ENCODE results near the gene FALEC.

Gene FALEC

DNA sequence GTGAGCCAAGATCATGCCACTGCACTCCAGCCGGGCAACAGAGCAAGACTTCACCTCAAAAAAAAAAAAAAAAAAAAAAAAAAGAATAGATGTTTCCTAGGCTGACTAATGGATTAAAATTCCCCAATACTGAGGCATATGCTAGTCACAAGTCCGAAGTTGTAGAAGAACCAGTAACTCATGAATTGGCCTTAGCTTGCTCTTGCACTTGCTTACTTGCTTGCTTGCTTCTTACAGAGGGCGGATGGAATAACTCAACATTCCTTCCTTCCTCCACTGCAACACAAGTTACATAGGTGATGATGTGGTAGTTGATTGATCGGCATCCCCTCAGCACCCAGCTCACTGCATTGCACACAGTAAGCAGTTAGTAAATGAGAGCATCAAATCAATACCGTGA, 31.1 kb upstream of the FALEC start:
- no peaks in the 10 kb centered on the region for H3K36me3 ChIP-seq (ENCODE audit: insufficient read depth, low read length)
- H3K4me1 ChIP-seq (ENCODE audit: control insufficient read depth, insufficient read depth, low read length, unreplicated experiment) = peaks cover 12% of the 10 kb centered on the region
- no peak overlapping the region for H2AFZ ChIP-seq (ENCODE audit: low read length, unreplicated experiment)
- no peak overlapping the region for H3K4me3 ChIP-seq (ENCODE audit: low read depth, low read length)
- H3K27ac ChIP-seq (ENCODE audit: low read depth, low read length) = no peak overlapping the region
- no peaks in the 10 kb centered on the region for H3K27me3 ChIP-seq (ENCODE audit: insufficient read depth, low read length)
- H3K79me2 ChIP-seq (ENCODE audit: control insufficient read depth, insufficient read depth, low read length, unreplicated experiment) = peaks cover 10% of the 10 kb centered on the region

DNA sequence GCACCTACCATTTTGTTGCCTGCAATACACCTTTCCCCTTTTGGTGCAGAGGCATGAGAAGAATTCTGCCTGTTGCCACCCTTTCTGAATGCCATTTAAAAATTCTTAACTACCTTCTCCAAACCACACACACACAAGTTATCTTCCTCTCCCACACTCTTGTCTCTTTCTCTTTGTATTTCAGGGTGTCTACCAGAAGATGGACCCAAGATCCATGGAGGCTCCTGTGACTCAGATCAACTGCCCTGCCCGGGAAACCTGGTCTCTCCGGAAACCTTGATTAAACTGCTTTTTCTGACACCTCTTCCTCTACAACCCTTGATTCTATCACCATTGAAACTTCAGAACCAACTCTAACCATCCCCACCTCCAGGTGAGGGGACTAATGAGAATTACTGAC, 30.7 kb upstream of the FALEC start:
- Histone ChIP-seq H3K4me1 (ENCODE audit: control insufficient read depth, insufficient read depth, low read length, unreplicated experiment) (peaks cover 12% of the 10 kb centered on the region), H3K36me3 (ENCODE audit: insufficient read depth, low read length) (no peaks in the 10 kb centered on the region), H3K4me3 (ENCODE audit: low read depth, low read length) (no peak overlapping the region), H3K27me3 (ENCODE audit: insufficient read depth, low read length) (no peaks in the 10 kb centered on the region), H3K27ac (ENCODE audit: low read depth, low read length) (peak overlapping the region; percentile 29; the same call in 1 of the 2 replicates), H3K79me2 (ENCODE audit: control insufficient read depth, insufficient read depth, low read length, unreplicated experiment) (peaks cover 10% of the 10 kb centered on the region), H2AFZ (ENCODE audit: low read length, unreplicated experiment) (peak overlapping the region; percentile 85)

DNA sequence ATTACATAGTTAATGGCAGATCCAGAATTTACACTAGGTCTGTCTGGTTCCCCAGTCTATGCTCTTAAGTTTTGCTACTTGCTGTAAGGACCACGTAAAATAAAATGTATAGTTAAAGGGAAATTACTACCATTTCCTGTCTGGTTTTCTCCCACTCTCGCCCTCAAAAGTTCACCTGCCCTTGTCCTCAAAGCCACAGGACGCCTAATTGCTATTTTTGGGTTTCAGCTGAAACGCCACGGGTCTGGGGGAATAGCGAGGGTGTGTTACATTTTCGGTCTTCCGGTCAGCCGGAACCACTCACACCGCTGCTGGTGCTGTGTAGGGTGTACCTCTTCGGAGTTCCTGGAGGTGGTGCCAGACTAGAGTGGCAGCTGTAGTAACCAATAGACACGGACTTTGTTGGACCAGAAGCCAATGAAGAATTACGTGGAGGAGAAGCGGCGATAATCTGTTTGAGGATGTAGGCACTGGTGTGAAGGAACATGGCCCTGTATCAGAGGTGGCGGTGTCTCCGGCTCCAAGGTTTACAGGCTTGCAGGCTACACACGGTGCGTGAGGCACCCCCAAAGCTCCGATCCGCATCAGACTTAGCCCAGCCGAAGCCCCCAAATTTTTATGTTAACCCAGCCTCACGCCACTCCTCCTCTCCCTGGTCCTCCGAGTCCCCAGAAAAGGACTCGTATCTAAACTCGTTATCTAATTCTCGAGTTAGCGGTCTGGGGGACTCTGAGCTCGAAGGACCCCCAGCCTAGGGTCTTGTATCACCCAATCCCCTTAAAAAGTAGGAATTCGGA, 28.4 kb upstream of the FALEC start, which contains the start of gene TARS2:
TSS of gene TARS2 (plus strand) at position 454 of the 797 bp plus-strand sequence. CDS start at position 486, 32 bp downstream.
- Histone ChIP-seq H2AFZ (ENCODE audit: low read length, unreplicated experiment) (peak within 1 kb of the TSS; percentile 79), H3K4me1 (ENCODE audit: control insufficient read depth, insufficient read depth, low read length, unreplicated experiment) (peaks cover 12% of the 10 kb centered on the region), H3K79me2 (ENCODE audit: control insufficient read depth, insufficient read depth, low read length, unreplicated experiment) (peaks cover 10% of the 10 kb centered on the region), H3K4me3 (ENCODE audit: low read depth, low read length) (peak within 1 kb of the TSS; percentile 93), H3K27me3 (ENCODE audit: insufficient read depth, low read length) (no peaks in the 10 kb centered on the region), H3K36me3 (ENCODE audit: insufficient read depth, low read length) (no peaks in the 10 kb centered on the region), H3K27ac (ENCODE audit: low read depth, low read length) (no peak within 1 kb of the TSS)

DNA sequence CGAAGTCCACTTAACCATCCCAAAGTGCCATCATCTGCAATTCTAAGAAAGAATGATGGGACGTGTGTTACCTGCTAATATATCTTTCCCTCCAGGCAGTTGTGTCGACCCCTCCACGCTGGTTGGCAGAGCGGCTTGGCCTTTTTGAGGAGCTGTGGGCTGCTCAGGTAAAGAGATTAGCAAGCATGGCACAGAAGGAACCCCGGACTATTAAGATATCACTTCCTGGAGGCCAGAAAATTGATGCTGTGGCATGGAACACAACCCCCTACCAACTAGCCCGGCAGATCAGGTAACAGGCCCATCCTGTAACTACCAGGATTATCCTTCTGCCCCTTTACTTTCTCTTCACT, 27.8 kb upstream of the FALEC start:
- Histone ChIP-seq H3K36me3 (ENCODE audit: insufficient read depth, low read length) (no peaks in the 10 kb centered on the region), H3K79me2 (ENCODE audit: control insufficient read depth, insufficient read depth, low read length, unreplicated experiment) (peaks cover 10% of the 10 kb centered on the region), H3K4me1 (ENCODE audit: control insufficient read depth, insufficient read depth, low read length, unreplicated experiment) (peaks cover 12% of the 10 kb centered on the region), H3K27me3 (ENCODE audit: insufficient read depth, low read length) (no peaks in the 10 kb centered on the region), H3K27ac (ENCODE audit: low read depth, low read length) (no peak overlapping the region), H2AFZ (ENCODE audit: low read length, unreplicated experiment) (peak overlapping the region; percentile 71), H3K4me3 (ENCODE audit: low read depth, low read length) (peak overlapping the region; percentile 93)

DNA sequence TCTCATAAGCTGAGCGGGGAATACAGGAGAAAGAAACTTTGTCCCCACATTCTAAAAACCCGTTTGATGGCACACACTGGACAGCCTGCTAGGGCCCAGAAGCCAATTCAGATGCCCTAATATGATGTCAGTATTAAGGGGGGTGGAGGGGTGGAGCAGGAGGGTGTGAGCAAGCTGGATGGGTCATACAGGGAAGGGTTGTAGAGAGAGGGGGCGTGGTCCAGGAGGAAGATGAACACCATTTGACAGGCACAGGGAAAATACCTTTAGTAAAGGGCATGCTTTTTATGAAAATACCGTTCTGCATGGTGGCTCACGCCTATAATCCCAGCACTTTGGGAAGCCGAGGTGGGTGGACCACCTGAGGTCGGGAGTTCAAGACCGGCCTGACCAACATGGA, 22.4 kb upstream of the FALEC start:
- peaks cover 2% of the 10 kb centered on the region for H3K79me2 ChIP-seq (ENCODE audit: control insufficient read depth, insufficient read depth, low read length, unreplicated experiment)
- peaks cover 1% of the 10 kb centered on the region for H3K4me1 ChIP-seq (ENCODE audit: control insufficient read depth, insufficient read depth, low read length, unreplicated experiment)
- H3K27ac ChIP-seq (ENCODE audit: low read depth, low read length) = no peak overlapping the region
- no peak overlapping the region for H2AFZ ChIP-seq (ENCODE audit: low read length, unreplicated experiment)
- peaks cover 2% of the 10 kb centered on the region; the same call in 1 of the 2 replicates for H3K36me3 ChIP-seq (ENCODE audit: insufficient read depth, low read length)
- no peak overlapping the region for H3K4me3 ChIP-seq (ENCODE audit: low read depth, low read length)
- H3K27me3 ChIP-seq (ENCODE audit: insufficient read depth, low read length) = no peaks in the 10 kb centered on the region

DNA sequence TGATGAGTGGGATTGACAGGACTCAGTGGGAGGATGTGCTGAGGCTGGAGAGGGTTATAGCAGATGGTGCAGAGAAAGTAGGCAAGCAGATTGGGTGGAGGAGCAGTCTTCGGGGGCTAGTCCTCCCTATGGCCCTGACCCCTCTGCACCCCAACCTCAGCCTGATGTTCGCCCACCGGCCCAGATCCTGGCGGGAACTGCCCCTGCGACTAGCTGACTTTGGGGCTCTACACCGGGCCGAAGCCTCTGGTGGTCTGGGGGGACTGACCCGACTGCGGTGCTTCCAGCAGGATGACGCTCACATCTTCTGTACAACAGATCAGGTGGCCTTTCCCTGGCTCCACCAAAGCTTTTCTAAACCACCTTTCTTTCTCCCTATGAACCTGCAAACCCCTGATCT, 17.2 kb upstream of the FALEC start:
- H3K4me1 ChIP-seq (ENCODE audit: control insufficient read depth, insufficient read depth, low read length, unreplicated experiment) = no peaks in the 10 kb centered on the region
- no peaks in the 10 kb centered on the region for H3K27me3 ChIP-seq (ENCODE audit: insufficient read depth, low read length)
- H3K4me3 ChIP-seq (ENCODE audit: low read depth, low read length) = no peak overlapping the region
- no peak overlapping the region for H2AFZ ChIP-seq (ENCODE audit: low read length, unreplicated experiment)
- no peaks in the 10 kb centered on the region for H3K79me2 ChIP-seq (ENCODE audit: control insufficient read depth, insufficient read depth, low read length, unreplicated experiment)
- H3K27ac ChIP-seq (ENCODE audit: low read depth, low read length) = no peak overlapping the region
- peaks cover 2% of the 10 kb centered on the region; the same call in 1 of the 2 replicates for H3K36me3 ChIP-seq (ENCODE audit: insufficient read depth, low read length)

DNA sequence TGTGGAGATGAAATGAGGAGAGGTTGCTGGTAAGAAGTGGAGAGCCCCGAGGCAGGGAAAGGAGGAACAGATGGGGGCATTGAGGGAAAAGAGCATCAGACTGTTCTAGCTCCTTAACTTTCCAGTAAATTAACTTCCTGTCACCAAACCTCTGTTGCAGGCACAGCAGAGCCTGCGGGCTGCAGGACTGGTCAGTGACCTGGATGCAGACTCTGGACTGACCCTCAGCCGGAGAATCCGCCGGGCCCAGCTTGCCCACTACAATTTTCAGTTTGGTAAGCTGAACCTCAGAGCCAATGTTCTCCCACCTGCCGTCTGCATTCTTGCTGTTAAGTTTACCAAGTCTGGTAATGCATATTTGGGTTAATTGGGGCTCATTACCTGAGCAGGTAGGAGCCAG, 10.1 kb upstream of the FALEC start:
- Histone ChIP-seq H3K36me3 (ENCODE audit: insufficient read depth, low read length) (no peaks in the 10 kb centered on the region), H3K4me3 (ENCODE audit: low read depth, low read length) (no peak overlapping the region)

DNA sequence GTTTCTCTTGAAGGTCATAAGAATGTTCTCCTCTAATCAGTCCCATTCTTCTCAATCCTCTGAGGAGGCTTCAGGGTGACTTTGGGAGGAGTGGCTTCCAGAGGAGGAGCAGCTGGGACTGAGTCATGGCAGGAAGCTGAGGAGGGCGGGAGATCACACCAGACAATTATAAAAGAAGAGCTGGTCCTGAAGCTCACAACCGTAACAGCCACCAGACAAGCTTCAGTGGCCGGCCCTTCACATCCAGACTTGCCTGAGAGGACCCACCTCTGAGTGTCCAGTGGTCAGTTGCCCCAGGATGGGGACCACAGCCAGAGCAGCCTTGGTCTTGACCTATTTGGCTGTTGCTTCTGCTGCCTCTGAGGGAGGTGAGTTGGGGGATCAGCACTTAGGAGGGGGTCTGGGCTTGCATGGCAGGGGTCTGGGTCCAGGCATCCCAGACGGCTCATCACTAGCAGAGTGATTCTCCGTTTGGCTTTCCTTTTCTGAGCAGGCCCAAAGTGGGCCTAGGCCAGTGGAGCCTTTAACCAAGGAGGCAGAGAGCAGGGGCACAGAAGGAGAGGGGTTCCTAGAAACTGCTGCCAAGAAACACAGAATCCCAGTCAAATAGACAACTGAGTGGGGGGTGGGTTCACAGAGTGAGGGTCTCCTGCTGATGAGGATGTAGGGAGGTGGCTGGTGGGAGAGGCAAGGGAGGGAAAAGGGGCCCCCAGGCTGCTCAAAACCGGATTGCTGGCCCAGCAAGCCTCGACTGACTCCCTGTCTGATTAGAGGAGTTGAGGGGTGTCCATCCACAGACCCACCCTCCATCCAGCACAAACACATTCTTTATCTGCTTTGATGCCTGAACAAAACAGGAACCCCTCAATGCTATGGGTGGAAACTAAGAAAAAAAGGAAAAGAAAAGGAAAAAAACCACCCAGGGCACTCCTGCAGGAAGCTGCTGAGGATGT, 7.4 kb upstream of the FALEC start, which contains the start of gene ECM1:
TSS of gene ECM1 (plus strand) at position 198 of the 953 bp plus-strand sequence. CDS start at position 299, 101 bp downstream.
- H3K27me3 ChIP-seq (ENCODE audit: insufficient read depth, low read length) = no peaks in the 10 kb centered on the region
- peaks cover 7% of the 10 kb centered on the region for H3K79me2 ChIP-seq (ENCODE audit: control insufficient read depth, insufficient read depth, low read length, unreplicated experiment)
- H2AFZ ChIP-seq (ENCODE audit: low read length, unreplicated experiment) = no peak within 1 kb of the TSS
- peaks cover 21% of the 10 kb centered on the region for H3K4me1 ChIP-seq (ENCODE audit: control insufficient read depth, insufficient read depth, low read length, unreplicated experiment)
- no peaks in the 10 kb centered on the region for H3K36me3 ChIP-seq (ENCODE audit: insufficient read depth, low read length)
- H3K4me3 ChIP-seq (ENCODE audit: low read depth, low read length) = peak within 1 kb of the TSS; percentile 76
- peak within 1 kb of the TSS; percentile 56 for H3K27ac ChIP-seq (ENCODE audit: low read depth, low read length)

More for the DNA sequence above, 10.1 kb upstream of the FALEC start:
- H2AFZ ChIP-seq (ENCODE audit: low read length, unreplicated experiment) = no peak overlapping the region
- peaks cover 17% of the 10 kb centered on the region for H3K4me1 ChIP-seq (ENCODE audit: control insufficient read depth, insufficient read depth, low read length, unreplicated experiment)
- H3K27me3 ChIP-seq (ENCODE audit: insufficient read depth, low read length) = no peaks in the 10 kb centered on the region
- no peak overlapping the region for H3K27ac ChIP-seq (ENCODE audit: low read depth, low read length)
- H3K79me2 ChIP-seq (ENCODE audit: control insufficient read depth, insufficient read depth, low read length, unreplicated experiment) = peaks cover 7% of the 10 kb centered on the region

DNA sequence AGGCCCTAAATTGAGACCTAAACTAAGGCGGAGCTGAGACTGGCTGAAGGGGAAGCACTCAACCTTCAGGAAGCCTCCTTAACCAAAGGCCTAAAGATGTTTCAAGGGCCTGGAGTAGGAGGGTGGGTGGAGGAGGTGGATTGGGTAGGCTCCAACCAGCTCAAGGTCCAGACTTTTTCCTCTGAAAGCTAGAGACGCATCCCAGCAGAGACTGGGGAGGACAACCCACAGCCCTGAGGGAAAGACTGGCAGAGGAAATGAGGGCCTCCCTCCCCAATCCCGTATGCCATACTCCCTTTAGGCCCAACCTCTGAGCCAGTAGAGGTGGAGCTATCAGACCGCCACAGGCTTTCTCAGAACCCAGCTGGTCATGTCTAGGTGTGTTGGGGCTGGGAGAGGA, 6.6 kb upstream of the FALEC start:
- Histone ChIP-seq H2AFZ (ENCODE audit: low read length, unreplicated experiment) (no peak overlapping the region), H3K4me1 (ENCODE audit: control insufficient read depth, insufficient read depth, low read length, unreplicated experiment) (peaks cover 26% of the 10 kb centered on the region), H3K36me3 (ENCODE audit: insufficient read depth, low read length) (no peaks in the 10 kb centered on the region; the same call in 1 of the 2 replicates), H3K27me3 (ENCODE audit: insufficient read depth, low read length) (no peaks in the 10 kb centered on the region), H3K4me3 (ENCODE audit: low read depth, low read length) (peak overlapping the region; percentile 76), H3K27ac (ENCODE audit: low read depth, low read length) (no peak overlapping the region), H3K79me2 (ENCODE audit: control insufficient read depth, insufficient read depth, low read length, unreplicated experiment) (peaks cover 7% of the 10 kb centered on the region)

DNA sequence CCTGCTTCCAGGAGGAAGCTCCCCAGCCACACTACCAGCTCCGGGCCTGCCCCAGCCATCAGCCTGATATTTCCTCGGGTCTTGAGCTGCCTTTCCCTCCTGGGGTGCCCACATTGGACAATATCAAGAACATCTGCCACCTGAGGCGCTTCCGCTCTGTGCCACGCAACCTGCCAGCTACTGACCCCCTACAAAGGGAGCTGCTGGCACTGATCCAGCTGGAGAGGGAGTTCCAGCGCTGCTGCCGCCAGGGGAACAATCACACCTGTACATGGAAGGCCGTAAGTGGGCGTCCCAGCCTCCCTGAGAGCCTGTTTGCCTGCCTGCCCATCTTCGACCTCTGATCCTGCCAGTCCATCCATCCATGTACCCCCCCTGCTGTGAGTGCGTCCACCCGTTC, 4.0 kb upstream of the FALEC start:
- Histone ChIP-seq H2AFZ (ENCODE audit: low read length, unreplicated experiment) (no peak overlapping the region), H3K79me2 (ENCODE audit: control insufficient read depth, insufficient read depth, low read length, unreplicated experiment) (peaks cover 7% of the 10 kb centered on the region), H3K4me3 (ENCODE audit: low read depth, low read length) (no peak overlapping the region), H3K27me3 (ENCODE audit: insufficient read depth, low read length) (no peaks in the 10 kb centered on the region), H3K4me1 (ENCODE audit: control insufficient read depth, insufficient read depth, low read length, unreplicated experiment) (peaks cover 29% of the 10 kb centered on the region), H3K27ac (ENCODE audit: low read depth, low read length) (no peak overlapping the region), H3K36me3 (ENCODE audit: insufficient read depth, low read length) (no peaks in the 10 kb centered on the region; the same call in 1 of the 2 replicates)

All from ACC112 (cell line).